Panc1 (cell line): ENCODE measurements around the gene GRK2. TPM values are rescaled to one million over a fixed set of nuclear protein-coding genes. Genes with fewer than 3 reads are reported as not detected.

Experiments
- ATAC-seq: fragments of 200-7000 bp; cut with Tn5 transposase; 2 replicates; pipeline ENCODE4 v1.9.1; 2020; ENCODE audit warnings: mild to moderate bottlenecking, moderate library complexity
- BruUV-seq: library from RNA; stranded (reverse); fragments of 400-500 nt; replicated peaks from 2 replicates; lab custom pipeline; 2021; lab: Mats Ljungman, UMichigan
- CTCF ChIA-PET: fragments of 300-600 bp; sonication (Branson Sonifier 250); formaldehyde crosslinking; loops from one replicate; lab custom pipeline; 2022; ENCODE audit warnings: antibody characterized with exemption; lab: Charles Lee
- POLR2A ChIA-PET: fragments of 300-600 bp; sonication (Branson Sonifier 250); formaldehyde crosslinking; loops from one replicate; lab custom pipeline; 2022; ENCODE audit warnings: antibody characterized with exemption; lab: Charles Lee
- DNase-seq: peaks from one replicate; pipeline ENCODE4 v3.0.0-alpha.2; 2010; ENCODE audit warnings: low read depth, low spot score
- H3K27ac ChIP-seq: 2 replicates; pipeline ENCODE4 v1.5.1; 2011; ENCODE audit warnings: mild to moderate bottlenecking, low read length, inconsistent platforms
- H3K27me3 ChIP-seq: fragments of 200-500 bp; sonication (Bioruptor generic); 2 replicates; pipeline ENCODE4 v1.6.0; 2014; ENCODE audit warnings: low read length, inconsistent platforms; ENCODE audit not compliant: control insufficient read depth, insufficient read depth
- H3K36me3 ChIP-seq: fragments of 200-500 bp; sonication (Bioruptor generic); 2 replicates; pipeline ENCODE4 v1.5.1; 2014; ENCODE audit warnings: inconsistent platforms, mild to moderate bottlenecking, low read length, moderate library complexity; ENCODE audit not compliant: control insufficient read depth, insufficient read depth
- H3K4me1 ChIP-seq: 2 replicates; pipeline ENCODE4 v1.5.1; 2011; ENCODE audit warnings: inconsistent platforms, mild to moderate bottlenecking, low read length, moderate library complexity; ENCODE audit not compliant: control insufficient read depth, insufficient read depth
- H3K4me3 ChIP-seq, 2 experiments: 2 replicates each; pipeline ENCODE4 v1.5.1; 2011 to 2012; ENCODE audit warnings: low read depth in 2 of 2, low read length in 2 of 2, mild to moderate bottlenecking in 2 of 2, inconsistent platforms in 1 of 2, moderate library complexity in 1 of 2
- H3K9me3 ChIP-seq: fragments of 200-500 bp; sonication (Bioruptor generic); 2 replicates; pipeline ENCODE4 v1.5.1; 2014; ENCODE audit warnings: low read depth, mild to moderate bottlenecking, inconsistent platforms, low read length, moderate library complexity; ENCODE audit not compliant: control insufficient read depth, insufficient read depth
- CTCF ChIP-seq: fragments of 450-650 bp; IDR thresholded peaks from 2 replicates; pipeline ENCODE4 v1.5.1; 2017; ENCODE audit warnings: mild to moderate bottlenecking
- POLR2AphosphoS5 ChIP-seq: IDR thresholded peaks from 2 replicates; pipeline ENCODE4 v1.6.1; 2012; ENCODE audit warnings: mild to moderate bottlenecking, low read depth, low read length, moderate library complexity
- REST ChIP-seq, 2 experiments: IDR thresholded peaks; 2 replicates each; pipeline ENCODE4 v1.6.1; 2011 to 2012; ENCODE audit warnings: low read depth in 2 of 2, control low read depth in 1 of 2, low read length in 1 of 2, mild to moderate bottlenecking in 1 of 2, moderate library complexity in 1 of 2; ENCODE audit not compliant: insufficient read depth in 1 of 2
- SIN3A ChIP-seq: IDR thresholded peaks from 2 replicates; pipeline ENCODE4 v1.6.1; 2012; ENCODE audit warnings: low read depth, mild to moderate bottlenecking, low read length, moderate library complexity, borderline replicate concordance; ENCODE audit not compliant: insufficient read depth
- TCF7L2 ChIP-seq: IDR thresholded peaks from 2 replicates; pipeline ENCODE4 v1.6.1; 2011; ENCODE audit warnings: mild to moderate bottlenecking, low read depth, low read length, inconsistent platforms
- in situ Hi-C: cut with HindIII; loops from 2 replicates; pipeline ENCODE4 v1.10.0; 2016; ENCODE audit warnings: low sequenced_read_pairs, low pct_unique_long_range_greater_than_20kb
- intact Hi-C: fragments of 100-400 bp; cut with micrococcal nuclease; formaldehyde crosslinking; loops from one replicate; pipeline ENCODE4 v1.10.0; 2022; ENCODE audit not compliant: unreplicated experiment
- total RNA-seq: library from RNA; stranded (reverse); gene quantifications from one replicate; pipeline ENCODE4 v1.2.1, GENCODE V29; 2021; ENCODE audit not compliant: unreplicated experiment

GRK2 gene
- total RNA-seq, 1 experiment from 2014 or later: 103 TPM

- no peak for DNase-seq
- ChIA-PET CTCF (interaction anchor here (0.6 kb wide), 2 partner anchors 46 to 218 kb away, joined by 3 read pairs; no protein-coding TSS in a partner anchor), POLR2A (no interaction called here)
- Histone ChIP-seq H3K4me3 (no peak overlapping the region), H3K9me3 (no peaks in the 10 kb centered on the region), H3K27me3 (no peaks in the 10 kb centered on the region), H3K36me3 (no peaks in the 10 kb centered on the region; the same call in 1 of the 2 replicates), H3K27ac (no peak overlapping the region), H3K4me1 (peaks cover 18% of the 10 kb centered on the region)
- in situ Hi-C loops (no loop called here), intact Hi-C loops (no loop called here)
- TSS peak; percentile 45 for BruUV-seq
- ATAC-seq: no peak
- no peak for TF ChIP-seq TCF7L2
- TF ChIP-seq REST (IDR thresholded peaks at IDR 0.05; ENCODE audit: insufficient read depth in 1 of 2, low read depth in 2 of 2, low read length in 1 of 2): no peak
- no peak for TF ChIP-seq SIN3A
- no peak for TF ChIP-seq CTCF
- TF ChIP-seq POLR2AphosphoS5: no peak
These were observed 32.5 kb downstream of the GRK2 start for GRCh38 chr11:67298786-67299185.

GRCh38 chr11:67299471-67300191 lies 33.4 kb downstream of the GRK2 start:
- no TSS peak for BruUV-seq
- Histone ChIP-seq H3K27me3 (no peaks in the 10 kb centered on the region), H3K9me3 (no peaks in the 10 kb centered on the region), H3K4me1 (peaks cover 24% of the 10 kb centered on the region), H3K4me3 (no peak overlapping the region), H3K36me3 (no peaks in the 10 kb centered on the region; the same call in 1 of the 2 replicates), H3K27ac (no peak overlapping the region)
- intact Hi-C loops: no loop called here
- TF ChIP-seq TCF7L2 (no peak), SIN3A (no peak), POLR2AphosphoS5 (no peak), REST (IDR thresholded peaks at IDR 0.05; ENCODE audit: insufficient read depth in 1 of 2, low read depth in 2 of 2, low read length in 1 of 2) (no peak), CTCF (no peak)
- in situ Hi-C loops: no loop called here
- DNase-seq (no peak), ATAC-seq (no peak)
- ChIA-PET CTCF (interaction anchor here (0.6 kb wide), 1 partner anchor 45 kb away, joined by 3 read pairs; no protein-coding TSS in a partner anchor), POLR2A (no interaction called here)
